T follicular helper cell (primary cell): ENCODE results near the gene FAM120A.

ENCODE experiments used
- DNase-seq: peaks from one replicate; pipeline ENCODE4 v3.0.0-alpha.2; 2020; ENCODE audit warnings: low read depth

Gene FAM120A

GRCh38 chr9:93577975-93578682 lies 126.6 kb downstream of the FAM120A start:
- DNase-seq, result no peak

DNA sequence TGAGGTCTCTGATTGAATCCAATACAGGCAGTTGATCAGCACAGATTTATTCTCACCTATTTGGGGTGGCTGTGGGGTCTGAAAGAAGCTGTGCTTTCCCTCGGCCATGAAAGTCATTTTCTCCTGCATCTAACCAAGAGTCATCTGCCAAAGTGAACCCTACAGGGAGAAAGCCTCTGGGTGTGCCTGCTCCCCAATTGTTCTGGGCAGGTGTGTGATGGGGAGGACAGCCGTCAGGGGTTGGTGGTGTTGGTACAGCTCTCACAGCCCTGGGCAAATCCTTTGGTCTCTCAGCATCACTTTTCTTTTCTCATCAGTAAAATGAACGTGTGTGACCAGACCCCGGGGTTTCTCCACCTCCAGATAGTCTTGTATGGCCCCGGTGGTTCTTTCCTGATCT lies 127.4 kb downstream of the FAM120A start:
- DNase-seq, result no peak

DNA sequence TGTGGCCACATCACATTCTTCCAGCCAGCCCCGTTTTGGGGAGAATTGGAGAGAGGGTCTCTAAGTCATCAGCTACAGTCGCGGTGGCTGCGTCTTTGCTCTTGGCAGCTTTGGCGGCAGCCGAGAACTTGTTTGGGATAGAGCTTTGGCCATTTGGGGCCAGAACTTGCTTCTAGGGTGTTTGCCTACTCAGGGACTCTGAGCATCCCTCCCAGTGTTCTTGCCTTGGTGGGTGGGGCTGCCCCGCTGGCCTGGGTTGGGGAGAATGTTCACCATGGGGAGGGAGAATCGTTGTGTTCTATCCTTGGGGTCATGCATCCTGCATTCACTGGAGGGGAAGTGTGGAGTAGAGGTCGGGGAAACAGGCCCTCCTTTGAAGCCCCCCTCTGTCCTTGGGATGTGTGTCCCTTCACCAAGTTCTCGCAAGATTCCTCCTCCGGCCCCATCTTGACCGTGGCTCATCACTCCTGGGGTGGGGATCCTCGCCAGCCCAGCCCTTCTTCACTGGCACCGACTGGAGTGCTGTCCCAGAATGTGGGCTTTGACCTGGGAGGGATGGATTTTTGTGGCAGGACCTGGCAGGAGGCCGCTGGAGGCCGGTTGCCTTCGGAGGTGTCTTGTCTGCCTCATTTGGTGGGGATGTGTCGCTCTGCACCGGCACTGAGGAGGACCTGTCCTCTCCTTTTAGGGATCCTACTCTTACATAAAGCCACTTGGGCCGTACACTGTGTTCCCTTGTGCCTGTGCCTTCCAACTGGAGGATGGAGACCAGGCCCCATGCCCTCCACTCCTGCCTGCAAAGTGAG lies 128.4 kb downstream of the FAM120A start:
- no peak for DNase-seq

- no peak for DNase-seq
These were observed 129.3 kb downstream of the FAM120A start for GRCh38 chr9:93580654-93581380.

GRCh38 chr9:93582115-93582514 lies 130.6 kb downstream of the FAM120A start:
- DNase-seq, result no peak

- DNase-seq, result no peak
These were observed 131.1 kb downstream of the FAM120A start for GRCh38 chr9:93582550-93582949.

- DNase-seq, result no peak
These were observed 133.8 kb downstream of the FAM120A start for GRCh38 chr9:93585259-93585658.

DNA sequence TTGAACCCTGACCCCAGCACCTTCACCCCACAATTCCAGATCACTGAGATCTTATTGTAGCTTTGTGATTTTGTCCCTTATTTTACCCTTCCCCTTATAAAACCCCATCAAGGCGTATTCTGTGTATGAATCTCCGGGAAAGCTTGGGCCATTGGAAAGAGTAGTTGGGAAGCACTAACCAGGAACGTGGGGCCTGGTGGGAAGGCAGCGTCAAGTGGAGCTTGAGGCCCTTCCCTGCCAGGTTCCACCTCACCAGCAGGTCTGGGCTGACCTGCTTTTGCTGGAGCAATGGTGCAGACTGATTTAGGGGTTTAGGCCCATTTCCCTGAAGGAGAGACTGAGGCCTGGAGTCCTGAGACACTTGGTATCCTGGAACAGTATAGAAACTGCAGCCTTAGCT lies 134.2 kb downstream of the FAM120A start:
- no peak for DNase-seq

GRCh38 chr9:93586290-93587057 lies 135.0 kb downstream of the FAM120A start:
- no peak for DNase-seq

- DNase-seq, result no peak
These were observed 135.8 kb downstream of the FAM120A start for GRCh38 chr9:93587284-93587650.

GRCh38 chr9:93587651-93588347 lies 136.3 kb downstream of the FAM120A start:
- DNase-seq, result no peak

GRCh38 chr9:93588641-93589609 lies 137.4 kb downstream of the FAM120A start:
- no peak for DNase-seq

- no peak for DNase-seq
These were observed 138.2 kb downstream of the FAM120A start for GRCh38 chr9:93589688-93590087.

- no peak for DNase-seq
These were observed 139.2 kb downstream of the FAM120A start for GRCh38 chr9:93590609-93591234.

DNA sequence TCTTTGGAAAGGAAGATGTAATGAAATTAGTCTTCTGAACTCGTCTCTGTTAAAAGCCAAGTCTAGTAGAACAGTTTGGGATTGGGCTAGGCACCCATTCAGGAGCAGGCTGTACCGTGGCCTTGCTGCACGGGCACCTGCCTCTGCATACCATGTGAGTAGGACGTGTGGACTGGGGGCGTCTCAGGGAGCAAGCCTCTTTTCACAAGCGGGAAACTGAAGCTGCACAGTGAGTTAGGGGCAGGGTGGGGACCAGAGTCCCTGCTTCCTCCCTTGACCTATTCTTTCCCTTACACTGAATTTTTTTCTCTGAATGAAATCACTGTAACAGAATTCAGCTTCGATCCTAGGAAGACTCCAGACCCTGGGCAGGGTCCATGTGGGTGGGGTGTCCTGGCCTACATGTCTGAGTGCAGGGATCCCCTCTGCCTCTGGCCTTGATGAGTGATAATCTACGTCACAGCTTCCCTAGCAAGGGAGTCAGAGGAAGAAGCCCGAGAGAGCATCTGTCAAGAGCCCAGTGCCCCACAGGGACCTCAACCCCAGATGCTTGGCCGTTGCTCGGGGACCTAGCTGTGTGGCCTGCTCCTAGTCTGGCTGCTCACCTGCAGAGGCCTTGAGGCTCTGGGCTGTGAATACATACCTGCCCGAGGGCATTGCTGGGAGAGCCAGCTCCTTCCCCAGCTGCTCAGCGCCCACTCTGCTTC lies 140.0 kb downstream of the FAM120A start:
- no peak for DNase-seq

GRCh38 chr9:93592008-93592642 lies 140.6 kb downstream of the FAM120A start:
- no peak for DNase-seq

GRCh38 chr9:93592643-93593021 lies 141.1 kb downstream of the FAM120A start:
- no peak for DNase-seq

- DNase-seq, result no peak
These were observed 141.7 kb downstream of the FAM120A start for GRCh38 chr9:93593144-93593658.
